HepG2 (cell line): ENCODE data around the gene AK9. TPM values are rescaled to one million over a fixed set of nuclear protein-coding genes. Genes with fewer than 3 reads are reported as not detected.

ENCODE experiments used
- ATAC-seq: fragments of 200-7000 bp; cut with Tn5 transposase; 3 replicates; pipeline ENCODE4 v1.9.1; 2020; ENCODE audit warnings: mild to moderate bottlenecking, moderate library complexity
- BruUV-seq: library from RNA; stranded (reverse); fragments of 400-500 nt; replicated peaks from 2 replicates; lab custom pipeline; 2021; lab: Mats Ljungman, UMichigan
- CTCF ChIA-PET: fragments of 300-600 bp; formaldehyde crosslinking; extraction: SDS; loops from one replicate; lab custom pipeline; 2021; ENCODE audit warnings: low total read pairs, inconsistent platforms, low intra/inter-chr PET ratio; lab: Yijun Ruan, JAX
- POLR2A ChIA-PET: fragments of 350-600 bp; sonication (Branson Sonifier 250); formaldehyde crosslinking; loops from one replicate; lab custom pipeline; 2020; ENCODE audit warnings: antibody characterized with exemption, inconsistent platforms; lab: Yijun Ruan, JAX
- DNase-seq: peaks from one replicate; pipeline ENCODE4 v3.0.0-alpha.2; 2015; ENCODE audit warnings: low spot score
- FAIRE-seq: peaks from 3 replicates; lab custom pipeline; 2011; peaks lifted over from hg19 to GRCh38; lab: Jason Lieb, UNC
- H2AFZ ChIP-seq: one replicate; pipeline ENCODE4 v1.6.1; 2011; ENCODE audit warnings: low read length, inconsistent platforms
- H3K27ac ChIP-seq: fragments of 300-600 bp; 3 replicates; pipeline ENCODE4 v1.8.0; 2011; ENCODE audit warnings: mixed run types, mild to moderate bottlenecking, mixed read lengths, low read length, inconsistent platforms; ENCODE audit not compliant: insufficient read depth; ENCODE audit errors: extremely low read length
- H3K27me3 ChIP-seq, 2 experiments: fragments of 200-600 bp in 1 of 2; 2 replicates in 1 of 2; 3 replicates in 1 of 2; pipeline versions ENCODE4 v1.6.0 to v1.8.0; 2011; ENCODE audit warnings: low read length in 2 of 2, mild to moderate bottlenecking in 2 of 2, moderate library complexity in 2 of 2, inconsistent platforms in 1 of 2; ENCODE audit not compliant: insufficient read depth in 2 of 2, control insufficient read depth in 1 of 2
- H3K36me3 ChIP-seq, 2 experiments: fragments of 200-600 bp in 1 of 2; replicated peaks in 1 of 2; 2 replicates in 1 of 2; 3 replicates in 1 of 2; pipeline versions ENCODE4 v1.5.1 to v1.8.0; 2011; ENCODE audit warnings: low read length in 2 of 2, inconsistent platforms in 1 of 2; ENCODE audit not compliant: insufficient read depth in 2 of 2, control insufficient read depth in 1 of 2
- H3K4me1 ChIP-seq: 2 replicates; pipeline ENCODE4 v1.5.1; 2012; ENCODE audit warnings: low read length, inconsistent platforms; ENCODE audit not compliant: insufficient read depth
- H3K4me2 ChIP-seq: 2 replicates; pipeline ENCODE4 v1.6.0; 2011; ENCODE audit warnings: low read depth, low read length, inconsistent platforms
- H3K4me3 ChIP-seq, 3 experiments: fragments of 200-600 bp in 1 of 3; sonication (generic), shearing (Covaris generic) in 1 of 3; replicated peaks in 1 of 3; 2 replicates each; pipeline ENCODE4 v1.5.1; 2011 to 2016; ENCODE audit warnings: low read length in 3 of 3, inconsistent platforms in 2 of 3, low read depth in 2 of 3, mild to moderate bottlenecking in 2 of 3, control low read depth in 1 of 3, mixed read lengths in 1 of 3; ENCODE audit not compliant: insufficient read depth in 1 of 3
- H3K79me2 ChIP-seq: one replicate; pipeline ENCODE4 v1.6.1; 2011; ENCODE audit warnings: low read length, inconsistent platforms; ENCODE audit not compliant: insufficient read depth
- H3K9ac ChIP-seq: 2 replicates; pipeline ENCODE4 v1.6.0; 2011; ENCODE audit warnings: mild to moderate bottlenecking, low read depth, low read length, inconsistent platforms; ENCODE audit not compliant: insufficient read depth
- H3K9me3 ChIP-seq: 2 replicates; pipeline ENCODE4 v1.5.1; 2012; ENCODE audit warnings: mild to moderate bottlenecking, low read length
- H4K20me1 ChIP-seq: 2 replicates; pipeline ENCODE4 v1.6.0; 2011; ENCODE audit warnings: inconsistent platforms, mild to moderate bottlenecking, low read length, moderate library complexity; ENCODE audit not compliant: insufficient read depth
- ARNT ChIP-seq: fragments of 450-650 bp; IDR thresholded peaks from 2 replicates; pipeline ENCODE4 v1.6.1; 2017
- ATF1 ChIP-seq: IDR thresholded peaks from 2 replicates; pipeline ENCODE4 v1.6.1; 2016; ENCODE audit warnings: mild to moderate bottlenecking, control low read depth
- CCDC6 ChIP-seq: sonication (generic); formaldehyde crosslinking; IDR thresholded peaks from 2 replicates; pipeline ENCODE4 v1.8.1; 2022; ENCODE audit warnings: mild to moderate bottlenecking, missing genetic modification reagents, moderate library complexity
- CHCHD3 ChIP-seq: sonication (generic); formaldehyde crosslinking; IDR thresholded peaks from 2 replicates; pipeline ENCODE4 v1.8.0; 2022; ENCODE audit warnings: mild to moderate bottlenecking, missing genetic modification reagents, moderate library complexity
- EEA1 ChIP-seq: sonication (generic); formaldehyde crosslinking; IDR thresholded peaks from 2 replicates; pipeline ENCODE4 v1.5.1; 2020; ENCODE audit warnings: mild to moderate bottlenecking, missing genetic modification reagents, borderline replicate concordance
- NR1H2 ChIP-seq: sonication (generic); formaldehyde crosslinking; IDR thresholded peaks from 2 replicates; pipeline ENCODE4 v1.8.1; 2022; ENCODE audit warnings: low read depth, missing genetic modification reagents, borderline replicate concordance
- PAX8 ChIP-seq: sonication (generic); formaldehyde crosslinking; IDR thresholded peaks from 2 replicates; pipeline ENCODE4 v1.8.0; 2022; ENCODE audit warnings: mild to moderate bottlenecking, missing genetic modification reagents, borderline replicate concordance
- SATB2 ChIP-seq: sonication (generic); formaldehyde crosslinking; IDR thresholded peaks from 2 replicates; pipeline ENCODE4 v1.5.0; 2020; ENCODE audit warnings: missing genetic modification reagents
- SCMH1 ChIP-seq: sonication (generic); formaldehyde crosslinking; IDR thresholded peaks from 2 replicates; pipeline ENCODE4 v1.9.0; 2021; ENCODE audit warnings: missing genetic modification reagents, mild to moderate bottlenecking, borderline replicate concordance
- TOPORS ChIP-seq: sonication (generic); formaldehyde crosslinking; IDR thresholded peaks from 2 replicates; pipeline ENCODE4 v1.8.0; 2023; ENCODE audit warnings: mild to moderate bottlenecking, missing genetic modification reagents
- ZNF652 ChIP-seq: IDR thresholded peaks from 2 replicates; pipeline ENCODE4 v1.6.1; 2016; ENCODE audit warnings: low read depth, borderline replicate concordance
- ZNF841 ChIP-seq: sonication (generic); formaldehyde crosslinking; IDR thresholded peaks from 2 replicates; pipeline ENCODE4 v1.8.1; 2023; ENCODE audit warnings: missing genetic modification reagents, borderline replicate concordance
- WGBS: methylation state at CpG from one replicate; pipeline ENCODE4 v1.1.6; 2017; ENCODE audit warnings: low lambda C conversion rate; 5-methylcytosine and 5-hydroxymethylcytosine counted together
- in situ Hi-C: cut with HindIII; loops from 2 replicates; pipeline ENCODE4 v1.10.0; 2017; ENCODE audit warnings: low pct_unique_long_range_greater_than_20kb; ENCODE audit not compliant: extremely low pct_ligation_motif_present
- intact Hi-C: fragments of 100-400 bp; cut with micrococcal nuclease; formaldehyde crosslinking; loops from one replicate; pipeline ENCODE4 v1.10.0; 2022; ENCODE audit not compliant: unreplicated experiment
- polyA plus RNA-seq, 8 experiments: library from polyadenylated mRNA; depleted of rRNA in 3 of 8; stranded (reverse) in 7 of 8; unstranded in 1 of 8; fragments of >200 nt; fragmentation: Illumina TruSeq in 4 of 8; extraction: Trizol in 4 of 8; gene quantifications; 2 replicates each; pipeline versions ENCODE4 v1.2.1 to v1.2.3, GENCODE V29; 2011 to 2016; ENCODE audit warnings: low read depth in 4 of 8, missing spikeins in 1 of 8, mixed read lengths in 1 of 8; ENCODE audit not compliant: insufficient read depth in 1 of 8
- total RNA-seq, 5 experiments: library from RNA; depleted of rRNA; stranded (reverse); fragments of >200 nt; fragmentation: Illumina TruSeq; extraction: Trizol; gene quantifications; 2 replicates each; pipeline ENCODE4 v1.2.3, GENCODE V29; 2016; ENCODE audit warnings: low read depth in 1 of 5
- TF ChIP-seq, protein P1 (sequence below): sonication (generic); formaldehyde crosslinking; IDR thresholded peaks from 2 replicates; pipeline ENCODE4 v1.8.1; 2023; ENCODE audit warnings: mild to moderate bottlenecking, missing genetic modification reagents, borderline replicate concordance
- TF ChIP-seq, protein P2 (sequence below): sonication (generic); formaldehyde crosslinking; IDR thresholded peaks from 2 replicates; pipeline ENCODE4 v1.8.0; 2022; ENCODE audit warnings: mild to moderate bottlenecking, missing genetic modification reagents, moderate library complexity
- TF ChIP-seq, protein P3 (sequence below): sonication (generic); formaldehyde crosslinking; IDR thresholded peaks from 2 replicates; pipeline ENCODE4 v1.8.1; 2023; ENCODE audit warnings: missing genetic modification reagents, mild to moderate bottlenecking, borderline replicate concordance
- TF ChIP-seq, protein P4 (sequence below): sonication (generic); formaldehyde crosslinking; IDR thresholded peaks from 2 replicates; pipeline ENCODE4 v1.4.0; 2020; ENCODE audit warnings: missing genetic modification reagents, mild to moderate bottlenecking, borderline replicate concordance

The AK9 gene
- total and polyA plus RNA-seq, 2 of the 13 experiments (the other 11 are each of a cell fraction or from before 2014, with no cell fraction given) = 3.2 to 4.8 TPM

DNA sequence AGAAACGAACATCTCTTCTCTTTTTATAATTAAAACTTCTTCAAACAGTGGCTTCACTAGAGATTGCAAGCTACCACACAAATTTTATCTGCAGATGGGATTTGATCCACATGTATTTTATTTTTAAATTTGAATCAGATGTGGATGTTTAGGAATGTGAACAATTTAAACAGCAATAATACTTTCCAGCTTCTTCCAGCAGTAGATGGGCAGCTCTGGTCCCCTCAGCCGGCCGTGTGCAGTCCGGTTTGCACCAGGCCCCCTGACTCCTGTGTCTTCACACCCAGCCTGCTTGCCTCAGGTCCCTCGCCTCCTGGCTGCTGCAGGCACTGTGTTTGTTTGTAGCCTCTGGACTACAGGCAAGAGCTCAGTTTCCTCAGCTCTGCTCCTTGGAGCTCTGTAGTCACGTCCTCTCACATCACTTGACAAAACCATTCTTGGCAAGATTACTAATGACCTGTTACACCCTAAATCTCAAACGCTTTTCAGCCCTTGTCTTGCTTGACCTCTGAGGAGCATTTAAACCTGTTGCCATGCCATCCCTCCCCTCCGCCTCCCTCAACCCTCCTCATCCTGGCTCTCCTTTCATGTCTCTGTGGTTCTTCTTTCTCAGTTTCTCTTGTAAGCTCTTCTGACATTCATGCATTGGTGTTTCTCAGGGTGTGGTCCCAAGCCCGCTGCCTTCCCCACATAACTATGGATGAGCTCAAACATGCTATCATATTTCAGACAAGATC lies 194.8 kb downstream of the AK9 start:
- ATAC-seq = no peak
- CTCF ChIA-PET = no interaction called here
- no peak for DNase-seq
- peaks cover 5% of the 10 kb centered on the region; the same call in 1 of the 2 replicates for H3K4me1 ChIP-seq
- no TSS peak for BruUV-seq
- H3K4me3 ChIP-seq = no peak overlapping the region
- H3K9me3 ChIP-seq = no peaks in the 10 kb centered on the region
- H4K20me1 ChIP-seq = no peaks in the 10 kb centered on the region
- H3K27ac ChIP-seq = no peak overlapping the region
- H3K9ac ChIP-seq = no peak overlapping the region
- intact Hi-C loops = no loop called here
- in situ Hi-C loops = no loop called here
- H3K79me2 ChIP-seq = no peaks in the 10 kb centered on the region
- no peaks in the 10 kb centered on the region for H3K36me3 ChIP-seq
- H2AFZ ChIP-seq = no peak overlapping the region
- WGBS = 26% methylated on average over 9 of the region's 9 CpGs
- no peak overlapping the region for H3K4me2 ChIP-seq
- H3K27me3 ChIP-seq = peaks cover 0 to 8% of the 10 kb centered on the region in 2 experiments; a peak in 3 of 5 replicates
- POLR2A ChIA-PET = no interaction called here
- TF ChIP-seq, protein P1, sequence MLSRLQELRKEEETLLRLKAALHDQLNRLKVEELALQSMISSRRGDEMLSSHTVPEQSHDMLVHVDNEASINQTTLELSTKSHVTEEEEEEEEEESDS (CRISPR knock-in tag) = no peak
- no peak for TF ChIP-seq TOPORS (CRISPR knock-in tag)
- TF ChIP-seq ATF1 = no peak
- no peak for TF ChIP-seq SATB2 (CRISPR knock-in tag)
- no peak for TF ChIP-seq PAX8 (CRISPR knock-in tag)
- no peak for TF ChIP-seq CHCHD3 (CRISPR knock-in tag)
- TF ChIP-seq, protein P2, sequence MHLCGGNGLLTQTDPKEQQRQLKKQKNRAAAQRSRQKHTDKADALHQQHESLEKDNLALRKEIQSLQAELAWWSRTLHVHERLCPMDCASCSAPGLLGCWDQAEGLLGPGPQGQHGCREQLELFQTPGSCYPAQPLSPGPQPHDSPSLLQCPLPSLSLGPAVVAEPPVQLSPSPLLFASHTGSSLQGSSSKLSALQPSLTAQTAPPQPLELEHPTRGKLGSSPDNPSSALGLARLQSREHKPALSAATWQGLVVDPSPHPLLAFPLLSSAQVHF = no peak
- TF ChIP-seq, protein P3, sequence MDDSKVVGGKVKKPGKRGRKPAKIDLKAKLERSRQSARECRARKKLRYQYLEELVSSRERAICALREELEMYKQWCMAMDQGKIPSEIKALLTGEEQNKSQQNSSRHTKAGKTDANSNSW (CRISPR knock-in tag) = no peak
- TF ChIP-seq CCDC6 (CRISPR knock-in tag) = no peak
- no peak for TF ChIP-seq ARNT
- TF ChIP-seq NR1H2 (CRISPR knock-in tag) = no peak
- TF ChIP-seq EEA1 (CRISPR knock-in tag) = no peak
- no peak for TF ChIP-seq ZNF841
- TF ChIP-seq SCMH1 (CRISPR knock-in tag) = no peak
- no peak for TF ChIP-seq ZNF652
- TF ChIP-seq, protein P4, sequence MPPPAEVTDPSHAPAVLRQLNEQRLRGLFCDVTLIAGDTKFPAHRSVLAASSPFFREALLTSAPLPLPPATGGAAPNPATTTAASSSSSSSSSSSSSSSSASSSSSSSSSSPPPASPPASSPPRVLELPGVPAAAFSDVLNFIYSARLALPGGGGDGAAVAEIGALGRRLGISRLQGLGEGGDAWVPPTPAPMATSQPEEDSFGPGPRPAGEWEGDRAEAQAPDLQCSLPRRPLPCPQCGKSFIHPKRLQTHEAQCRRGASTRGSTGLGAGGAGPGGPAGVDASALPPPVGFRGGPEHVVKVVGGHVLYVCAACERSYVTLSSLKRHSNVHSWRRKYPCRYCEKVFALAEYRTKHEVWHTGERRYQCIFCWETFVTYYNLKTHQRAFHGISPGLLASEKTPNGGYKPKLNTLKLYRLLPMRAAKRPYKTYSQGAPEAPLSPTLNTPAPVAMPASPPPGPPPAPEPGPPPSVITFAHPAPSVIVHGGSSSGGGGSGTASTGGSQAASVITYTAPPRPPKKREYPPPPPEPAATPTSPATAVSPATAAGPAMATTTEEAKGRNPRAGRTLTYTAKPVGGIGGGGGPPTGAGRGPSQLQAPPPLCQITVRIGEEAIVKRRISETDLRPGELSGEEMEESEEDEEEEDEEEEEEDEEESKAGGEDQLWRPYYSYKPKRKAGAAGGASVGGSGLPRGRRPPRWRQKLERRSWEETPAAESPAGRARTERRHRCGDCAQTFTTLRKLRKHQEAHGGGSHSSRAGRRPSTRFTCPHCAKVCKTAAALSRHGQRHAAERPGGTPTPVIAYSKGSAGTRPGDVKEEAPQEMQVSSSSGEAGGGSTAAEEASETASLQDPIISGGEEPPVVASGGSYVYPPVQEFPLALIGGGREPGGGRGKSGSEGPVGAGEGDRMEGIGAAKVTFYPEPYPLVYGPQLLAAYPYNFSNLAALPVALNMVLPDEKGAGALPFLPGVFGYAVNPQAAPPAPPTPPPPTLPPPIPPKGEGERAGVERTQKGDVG = no peak
- FAIRE-seq = no peak
